B cell (primary cell): ENCODE measurements around the gene TF. TPM values are rescaled to one million over a fixed set of nuclear protein-coding genes. Genes with fewer than 3 reads are reported as not detected.

Experiments
- ATAC-seq: fragments of 200-7000 bp; cut with Tn5 transposase; one replicate; pipeline ENCODE4 v1.10.0; 2021; ENCODE audit warnings: low read depth, mild to moderate bottlenecking, moderate number of reproducible peaks, moderate library complexity
- CTCF ChIA-PET: fragments of 350-600 bp; sonication (Branson Sonifier 250); formaldehyde crosslinking; loops from one replicate; lab custom pipeline; 2021; ENCODE audit warnings: antibody characterized with exemption, inconsistent platforms; lab: Charles Lee
- POLR2A ChIA-PET: fragments of 350-600 bp; sonication (Branson Sonifier 250); formaldehyde crosslinking; loops from one replicate; lab custom pipeline; 2021; ENCODE audit warnings: antibody characterized with exemption; lab: Charles Lee
- DNase-seq: peaks from one replicate; pipeline ENCODE4 v3.0.0; 2013
- H2AFZ ChIP-seq: 2 replicates; pipeline ENCODE4 v1.6.1; 2012; ENCODE audit warnings: mild to moderate bottlenecking, low read depth, low read length; ENCODE audit not compliant: insufficient read depth, poor library complexity, severe bottlenecking
- H3K27ac ChIP-seq, 2 donors: 1 replicate in 1 of 2; 2 replicates in 1 of 2; pipeline ENCODE4 v1.5.1; 2012 to 2013; ENCODE audit warnings: low read length in 2 of 2, mild to moderate bottlenecking in 2 of 2, moderate library complexity in 1 of 2
- H3K27me3 ChIP-seq, 4 experiments: fragments of 200-600 bp in 1 of 4; sonication (generic) in 1 of 4; replicated peaks in 1 of 4; 1 replicate in 2 of 4; 2 replicates in 2 of 4; pipeline versions ENCODE4 v1.6.1 to v1.7.0; 2013 to 2016; ENCODE audit warnings: low read length in 3 of 4, mild to moderate bottlenecking in 2 of 4, mixed read lengths in 1 of 4, moderate library complexity in 1 of 4; ENCODE audit not compliant: insufficient read depth in 4 of 4, control insufficient read depth in 3 of 4; ENCODE audit errors: control extremely low read depth in 1 of 4
- H3K36me3 ChIP-seq, 2 experiments: replicated peaks in 1 of 2; 1 replicate in 1 of 2; 2 replicates in 1 of 2; pipeline versions ENCODE4 v1.6.1 to v1.7.1; 2013; ENCODE audit warnings: low read length in 1 of 2; ENCODE audit not compliant: insufficient read depth in 2 of 2, control insufficient read depth in 1 of 2; ENCODE audit errors: control extremely low read depth in 1 of 2, extremely low read depth in 1 of 2
- H3K4me1 ChIP-seq, 2 donors: fragments of 200-600 bp in 1 of 2; sonication (generic) in 1 of 2; 1 replicate in 1 of 2; 2 replicates in 1 of 2; pipeline versions ENCODE4 v1.5.1 to v1.6.1; 2013 to 2017; ENCODE audit warnings: low read length in 2 of 2; ENCODE audit not compliant: control insufficient read depth in 2 of 2, insufficient read depth in 2 of 2
- H3K4me2 ChIP-seq: replicated peaks from 2 replicates; pipeline ENCODE3; 2012; ENCODE audit warnings: mild to moderate bottlenecking, low read depth, low read length; ENCODE audit not compliant: poor library complexity, severe bottlenecking
- H3K4me3 ChIP-seq, 5 experiments: fragments of 200-600 bp in 1 of 5; sonication (generic) in 1 of 5; 1 replicate in 3 of 5; 2 replicates in 2 of 5; pipeline versions ENCODE4 v1.5.1 to v1.7.0; 2011 to 2016; ENCODE audit warnings: low read length in 4 of 5, mild to moderate bottlenecking in 4 of 5, low read depth in 2 of 5, control low read depth in 1 of 5, moderate library complexity in 1 of 5; ENCODE audit not compliant: insufficient read depth in 1 of 5; ENCODE audit errors: control extremely low read depth in 1 of 5, extremely low read depth in 1 of 5
- H3K79me2 ChIP-seq: fragments of 200-600 bp; sonication (generic); one replicate; pipeline ENCODE4 v1.6.0; 2016; ENCODE audit warnings: low read length; ENCODE audit not compliant: control insufficient read depth, insufficient read depth
- H3K9ac ChIP-seq: fragments of 200-600 bp; sonication (generic); 2 replicates; pipeline ENCODE4 v1.6.1; 2017; ENCODE audit warnings: mild to moderate bottlenecking, low read length, moderate library complexity
- H3K9me3 ChIP-seq, 3 donors: one replicate each; pipeline versions ENCODE4 v1.6.1 to v1.7.1; 2013; ENCODE audit warnings: low read length in 2 of 3; ENCODE audit not compliant: control insufficient read depth in 2 of 3, insufficient read depth in 1 of 3; ENCODE audit errors: control extremely low read depth in 1 of 3
- H4K20me1 ChIP-seq: 2 replicates; pipeline ENCODE4 v1.6.0; 2012; ENCODE audit warnings: mild to moderate bottlenecking, low read length; ENCODE audit not compliant: insufficient read depth, control insufficient read depth, poor library complexity, severe bottlenecking
- H3K27ac Mint-ChIP-seq: one replicate; pipeline ENCODE4 v1.8.0; 2021; ENCODE audit warnings: mixed read lengths
- H3K27me3 Mint-ChIP-seq: one replicate; pipeline ENCODE4 v1.8.0; 2021; ENCODE audit warnings: mixed read lengths
- H3K4me1 Mint-ChIP-seq: one replicate; pipeline ENCODE4 v1.8.0; 2021; ENCODE audit warnings: mixed read lengths
- H3K4me3 Mint-ChIP-seq: one replicate; pipeline ENCODE4 v1.8.0; 2021; ENCODE audit warnings: mixed read lengths
- H3K9me3 Mint-ChIP-seq: one replicate; pipeline ENCODE4 v1.8.0; 2022; ENCODE audit warnings: mixed read lengths; ENCODE audit not compliant: insufficient read depth
- CTCF ChIP-seq: fragments of 200-600 bp; IDR thresholded peaks from one replicate; pipeline ENCODE4 v1.8.0; 2022; ENCODE audit warnings: antibody characterized with exemption, mild to moderate bottlenecking
- EZH2 ChIP-seq: IDR thresholded peaks from 2 replicates; pipeline ENCODE4 v1.6.1; 2012; ENCODE audit warnings: borderline replicate concordance, low read depth, mild to moderate bottlenecking, moderate library complexity, low read length; ENCODE audit not compliant: insufficient read depth, poor library complexity, severe bottlenecking
- WGBS: methylation state at CpG from one replicate; pipeline ENCODE4 v1.1.5; 2013; ENCODE audit warnings: missing lambda C conversion rate; ENCODE audit not compliant: insufficient coverage; 5-methylcytosine and 5-hydroxymethylcytosine counted together
- intact Hi-C: fragments of 100-400 bp; cut with micrococcal nuclease; formaldehyde crosslinking; loops from one replicate; pipeline ENCODE4 v1.10.0; 2022
- polyA plus RNA-seq: library from polyadenylated mRNA; depleted of rRNA; stranded (reverse); fragments of >200 nt; gene quantifications from 2 replicates; pipeline ENCODE4 v1.2.3, GENCODE V29; 2012
- total RNA-seq, 2 donors: library from RNA; stranded (reverse); fragments of 120-200 nt in 1 of 2; gene quantifications; 1 replicate in 1 of 2; 2 replicates in 1 of 2; pipeline versions ENCODE4 v1.2.3 to v1.2.4, GENCODE V29; 2013 to 2022

Gene TF
- total and polyA plus RNA-seq, 2 donors (not counting 1 experiment from before 2014, with no cell fraction given): 0.27 to 0.37 TPM

- H3K9me3 ChIP-seq: no peaks in the 10 kb centered on the region
- H3K4me3 ChIP-seq: no peak overlapping the region
- no peak for DNase-seq
- H3K9me3 Mint-ChIP-seq: no peaks in the 10 kb centered on the region
- no peak for ATAC-seq
- CTCF ChIA-PET: interaction anchor here (1.3 to 1.5 kb wide), 2 partner anchors 107 to 1096 kb away, joined by 4 read pairs; no protein-coding TSS in a partner anchor
- H3K4me2 ChIP-seq: no peak overlapping the region
- H3K4me1 Mint-ChIP-seq: no peaks in the 10 kb centered on the region
- no peak overlapping the region for H3K9ac ChIP-seq
- H3K4me1 ChIP-seq: no peaks in the 10 kb centered on the region
- H3K27ac Mint-ChIP-seq: no peak overlapping the region
- intact Hi-C loops: no loop called here
- POLR2A ChIA-PET: no interaction called here
- no peak overlapping the region for H3K27ac ChIP-seq
- WGBS: 66% methylated on average over 8 of the region's 8 CpGs
- H4K20me1 ChIP-seq: no peaks in the 10 kb centered on the region
- no peaks in the 10 kb centered on the region for H3K27me3 Mint-ChIP-seq
- TF ChIP-seq EZH2 (no peak), CTCF (no peak)
- no peaks in the 10 kb centered on the region for H3K79me2 ChIP-seq
- peaks cover 7 to 79% of the 10 kb centered on the region in 2 experiments for H3K36me3 ChIP-seq
- H3K27me3 ChIP-seq: no peaks in the 10 kb centered on the region
- no peak overlapping the region for H2AFZ ChIP-seq
- H3K4me3 Mint-ChIP-seq: no peak overlapping the region
Observed at GRCh38 chr3:133821767-133822638, 75.8 kb downstream of the TF start.

GRCh38 chr3:133824961-133825485 is 78.8 kb downstream of the TF start:
- no peak overlapping the region for H3K4me3 ChIP-seq

More at GRCh38 chr3:133824961-133825485, 78.8 kb downstream of the TF start:
- Histone ChIP-seq H3K27me3 (no peaks in the 10 kb centered on the region), H3K27ac (no peak overlapping the region), H4K20me1 (no peaks in the 10 kb centered on the region), H3K4me2 (no peak overlapping the region), H3K9ac (no peak overlapping the region), H3K4me1 (no peaks in the 10 kb centered on the region), H3K9me3 (no peaks in the 10 kb centered on the region), H3K36me3 (peaks cover 4 to 56% of the 10 kb centered on the region in 2 experiments), H2AFZ (no peak overlapping the region), H3K79me2 (no peaks in the 10 kb centered on the region)
- CTCF ChIA-PET: interaction anchor here (0.6 kb wide), 1 partner anchor 19 kb away, joined by 3 read pairs; no protein-coding TSS in a partner anchor
- 89% methylated on average over 7 of the region's 8 CpGs for WGBS
- no peak for ATAC-seq
- no peak for DNase-seq
- Mint-ChIP-seq H3K9me3 (no peaks in the 10 kb centered on the region), H3K4me1 (no peaks in the 10 kb centered on the region), H3K4me3 (no peak overlapping the region), H3K27me3 (no peaks in the 10 kb centered on the region), H3K27ac (no peak overlapping the region)
- TF ChIP-seq EZH2: no peak
- TF ChIP-seq CTCF: no peak
- POLR2A ChIA-PET: no interaction called here
- intact Hi-C loops: no loop called here
